Inferior parietal cortex (tissue), 1 donor: ENCODE results near the gene SDR42E1.
"Not testable (repeated sequence)": the region's sequence is repeated elsewhere in the genome, so short reads cannot be mapped to it uniquely, and the experiment has no call there.

ENCODE experiments used
- DNase-seq: peaks from one replicate; pipeline ENCODE4 v3.0.0-alpha.2; 2016; ENCODE audit errors: extremely low spot score

SDR42E1 gene

DNA sequence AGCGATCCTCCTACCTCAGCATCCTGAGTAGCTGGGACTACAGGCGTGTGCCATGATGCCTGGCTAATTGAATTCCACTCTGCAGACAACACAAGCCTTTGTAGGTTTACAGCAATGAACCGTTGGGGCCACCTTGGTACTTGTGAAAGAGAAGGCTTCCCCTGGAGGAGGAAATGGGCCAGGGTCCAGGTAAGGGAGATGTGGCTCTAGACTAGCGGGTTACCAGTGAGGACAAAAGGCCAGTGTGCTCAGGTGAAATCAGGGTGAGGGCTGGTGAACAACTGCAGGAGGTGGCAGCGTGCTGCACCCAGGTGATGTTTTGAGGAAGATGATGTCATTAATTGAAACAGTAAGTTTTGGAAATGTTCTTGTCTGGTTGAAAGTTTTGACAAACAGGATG, 6.7 kb downstream of the SDR42E1 start:
- DNase-seq = no peak

DNA sequence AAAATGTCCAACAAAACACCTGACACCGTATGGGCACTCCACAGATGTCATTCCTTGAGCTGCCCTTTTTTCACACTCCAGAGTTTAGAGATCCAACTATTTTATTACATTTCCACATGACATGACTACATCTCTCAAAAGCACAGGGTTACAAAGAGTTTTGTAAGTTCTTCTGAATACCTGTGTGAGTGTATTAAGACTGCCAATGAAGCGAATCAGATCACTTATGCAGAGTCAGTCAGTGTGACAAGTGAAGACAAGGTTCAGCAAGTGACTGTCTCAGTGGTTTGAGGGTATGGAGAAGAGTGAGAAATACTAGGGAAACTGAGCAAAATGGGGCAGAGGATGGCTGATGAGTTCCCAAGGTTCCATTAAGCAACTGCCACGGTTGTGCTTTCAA, 8.4 kb downstream of the SDR42E1 start:
- DNase-seq = no peak

DNA sequence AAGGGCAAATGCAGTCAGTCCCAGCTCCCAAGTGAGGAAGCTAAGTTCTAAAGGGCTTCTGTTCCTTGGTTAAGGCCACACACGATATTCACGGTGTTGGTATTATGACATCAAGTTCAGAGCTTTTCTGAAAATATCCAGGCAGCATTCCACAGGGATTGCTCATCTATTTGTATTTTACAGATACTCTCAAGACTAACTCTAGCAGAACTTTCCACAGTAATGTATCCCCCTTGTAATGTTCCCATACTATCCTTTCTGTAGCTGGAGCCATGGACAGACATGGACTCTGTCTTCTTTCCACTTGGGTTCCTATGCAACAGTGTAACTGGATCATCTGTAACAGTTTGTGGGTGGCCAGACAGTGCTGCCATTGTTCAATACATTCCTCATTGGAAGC, 13.5 kb downstream of the SDR42E1 start:
- DNase-seq = no peak

DNA sequence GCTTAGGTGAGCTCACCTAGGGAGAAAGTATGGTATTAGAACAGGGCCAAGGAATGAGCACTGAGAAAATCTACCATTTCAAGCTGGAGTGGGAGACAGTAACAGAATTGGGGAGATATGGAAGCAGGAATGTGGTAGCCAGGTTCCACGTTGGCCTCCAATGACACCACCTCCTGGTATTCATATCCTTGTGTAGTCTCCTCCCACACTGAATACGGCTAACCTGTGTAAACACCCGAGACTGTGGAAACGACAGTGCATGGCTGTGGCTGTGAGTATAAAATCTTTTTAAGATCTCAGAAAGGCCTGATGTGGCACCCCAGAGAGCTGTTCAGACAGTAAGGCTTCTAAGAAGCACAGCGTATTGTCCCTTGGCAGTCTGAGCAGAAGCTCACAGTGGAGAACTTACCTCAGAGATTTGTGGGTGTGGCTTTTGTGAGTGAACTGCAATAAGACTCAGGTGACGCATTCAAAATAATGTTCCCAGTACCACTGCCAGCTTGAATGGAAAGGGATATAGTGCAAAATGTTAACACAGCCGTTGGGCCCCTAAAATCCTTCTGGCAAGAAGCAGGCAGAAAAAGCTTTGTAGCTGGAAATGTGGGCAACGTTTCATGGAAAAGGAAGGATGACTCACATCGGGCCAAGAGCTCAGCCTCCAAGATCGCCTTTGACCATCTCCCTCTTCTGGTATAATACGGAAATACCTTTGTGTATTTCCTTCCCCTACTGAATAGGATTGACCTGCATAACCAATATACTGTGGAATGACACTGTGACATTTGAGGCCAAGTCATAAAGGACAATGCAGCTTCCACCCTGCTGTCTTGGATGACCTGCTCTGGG, 14.4 kb downstream of the SDR42E1 start:
- no peak for DNase-seq

DNA sequence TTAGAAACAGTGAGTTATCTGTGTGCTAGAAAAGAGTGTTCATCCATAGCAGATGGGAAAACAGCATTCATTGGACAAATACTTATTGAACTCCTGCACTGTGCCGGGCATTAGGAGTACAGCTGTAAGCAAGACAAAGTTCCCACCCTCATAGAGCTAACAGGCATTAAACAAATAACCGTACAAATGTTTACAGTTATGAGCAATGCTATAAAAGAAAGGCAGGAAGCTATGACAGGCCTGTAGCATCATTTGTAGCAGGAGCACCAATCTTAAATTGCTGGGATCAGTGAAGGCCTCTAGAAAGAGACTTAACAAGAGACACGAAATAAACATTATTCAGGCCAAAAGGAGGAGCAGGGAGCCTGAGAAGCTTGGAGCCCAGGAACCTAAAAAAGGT, 15.6 kb downstream of the SDR42E1 start:
- DNase-seq = no peak

DNA sequence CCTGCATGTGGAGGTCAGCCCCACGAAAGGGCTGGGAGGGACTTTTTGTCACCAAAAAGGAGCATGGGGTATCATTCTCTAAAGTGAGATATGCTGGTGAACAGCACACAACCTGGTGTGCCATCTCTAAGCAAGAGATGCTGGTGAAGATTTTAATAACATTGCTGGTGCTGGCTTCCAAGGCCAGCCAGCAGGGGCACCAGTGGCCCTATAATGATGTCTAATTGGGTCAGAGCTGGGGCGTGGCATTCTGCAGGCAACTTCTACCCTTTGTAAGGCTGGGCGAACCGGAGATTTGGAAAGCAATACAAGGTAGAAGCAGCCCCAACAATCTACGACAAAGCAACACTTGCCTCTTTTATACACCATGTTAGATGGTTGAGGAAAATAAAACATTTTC, 16.8 kb downstream of the SDR42E1 start:
- no peak for DNase-seq

DNA sequence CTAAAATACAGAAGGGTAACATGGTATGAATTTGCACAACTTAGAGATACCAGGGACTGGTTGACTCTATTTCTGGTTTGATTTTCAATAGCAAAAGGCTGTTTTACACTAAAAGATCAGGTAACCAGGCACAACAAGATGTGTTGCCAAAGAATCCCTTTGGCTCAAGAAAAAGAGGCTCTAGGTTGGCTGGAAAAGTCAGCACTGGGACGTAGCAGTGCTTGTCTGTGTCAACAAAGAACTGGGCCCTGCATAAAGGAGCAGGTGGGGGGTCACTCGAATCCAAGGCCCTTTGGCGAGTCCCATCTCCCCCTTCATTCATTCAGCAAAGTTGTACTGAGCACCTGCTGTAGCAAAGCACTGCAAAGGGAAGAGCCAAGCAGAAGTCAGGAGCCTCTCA, 18.4 kb downstream of the SDR42E1 start:
- DNase-seq = no peak

DNA sequence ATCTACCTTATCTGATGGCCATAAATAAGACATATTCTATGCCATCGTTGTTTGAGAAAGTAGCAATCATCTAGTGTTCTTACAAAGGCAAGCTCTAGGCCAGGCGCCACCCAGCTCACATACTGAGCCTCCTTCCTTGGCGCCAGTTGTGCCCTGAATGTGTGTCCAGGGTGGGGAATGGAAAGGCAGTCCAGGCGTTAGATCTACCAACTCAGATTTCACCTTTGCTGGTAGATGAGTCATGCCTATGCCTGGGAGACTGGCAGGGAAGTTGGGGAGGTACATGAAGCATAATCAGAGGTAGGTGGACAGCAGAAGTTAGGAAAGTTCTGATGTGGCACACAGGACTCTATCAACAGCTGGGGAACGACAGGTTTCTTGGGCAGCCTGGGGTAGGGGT, 23.6 kb downstream of the SDR42E1 start:
- DNase-seq = no peak

DNA sequence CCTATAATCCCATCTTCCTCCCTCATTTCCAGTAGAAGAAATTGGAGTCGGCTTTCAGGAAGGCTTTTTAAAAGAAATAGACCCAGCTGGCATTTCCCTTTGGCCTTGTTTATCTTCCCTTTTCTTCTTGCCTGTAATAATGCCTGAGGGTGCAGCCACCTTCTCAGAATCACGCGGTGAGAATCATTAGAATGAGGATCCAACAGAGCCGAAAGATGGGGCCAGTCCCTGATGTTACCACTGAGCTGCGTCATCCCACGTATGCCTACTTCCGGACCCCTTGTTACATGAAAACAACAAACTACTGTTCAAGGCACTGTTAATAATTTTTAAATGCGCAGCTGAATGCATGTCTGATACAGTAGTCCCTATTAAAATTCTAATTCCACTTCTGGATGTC, 24.1 kb downstream of the SDR42E1 start:
- no peak for DNase-seq

DNA sequence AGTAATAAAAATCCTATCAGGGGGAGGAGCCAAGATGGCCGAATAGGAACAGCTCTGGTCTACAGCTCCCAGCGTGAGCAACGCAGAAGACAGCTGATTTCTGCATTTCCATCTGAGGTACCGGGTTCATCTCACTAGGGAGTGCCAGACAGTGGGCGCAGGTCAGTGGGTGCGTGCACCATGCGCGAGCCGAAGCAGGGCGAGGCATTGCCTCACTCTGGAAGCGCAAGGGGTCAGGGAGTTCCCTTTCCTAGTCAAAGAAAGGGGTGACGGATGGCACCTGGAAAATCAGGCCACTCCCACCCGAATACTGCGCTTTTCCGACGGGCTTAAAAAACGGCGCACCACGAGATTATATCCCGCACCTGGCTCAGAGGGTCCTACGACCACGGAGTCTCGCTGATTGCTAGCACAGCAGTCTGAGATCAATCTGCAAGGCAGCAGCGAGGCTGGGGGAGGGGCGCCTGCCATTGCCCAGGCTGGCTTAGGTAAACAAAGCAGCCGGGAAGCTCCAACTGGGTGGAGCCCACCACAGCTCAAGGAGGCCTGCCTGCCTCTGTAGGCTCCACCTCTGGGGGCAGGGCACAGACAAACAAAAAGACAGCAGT, 33.8 kb downstream of the SDR42E1 start:
- DNase-seq = not testable (repeated sequence)

DNA sequence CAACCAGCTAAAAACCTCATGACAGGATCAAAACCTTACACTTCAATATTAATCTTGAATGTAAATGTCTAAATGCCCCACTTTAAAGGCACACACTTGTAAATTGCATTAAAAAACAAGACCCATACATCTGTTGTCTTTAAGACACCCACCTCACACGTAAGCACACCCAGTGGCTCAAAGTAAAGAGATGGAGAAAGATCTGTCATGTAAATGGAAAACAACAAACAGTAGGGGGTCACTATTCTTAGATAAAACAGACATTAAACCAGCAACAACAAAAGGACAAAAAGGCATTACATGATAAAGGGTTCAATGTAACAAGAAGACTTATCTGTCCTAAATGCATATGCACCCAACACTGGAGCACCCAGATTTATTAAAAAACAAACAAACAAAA, 35.6 kb downstream of the SDR42E1 start:
- no peak for DNase-seq

DNA sequence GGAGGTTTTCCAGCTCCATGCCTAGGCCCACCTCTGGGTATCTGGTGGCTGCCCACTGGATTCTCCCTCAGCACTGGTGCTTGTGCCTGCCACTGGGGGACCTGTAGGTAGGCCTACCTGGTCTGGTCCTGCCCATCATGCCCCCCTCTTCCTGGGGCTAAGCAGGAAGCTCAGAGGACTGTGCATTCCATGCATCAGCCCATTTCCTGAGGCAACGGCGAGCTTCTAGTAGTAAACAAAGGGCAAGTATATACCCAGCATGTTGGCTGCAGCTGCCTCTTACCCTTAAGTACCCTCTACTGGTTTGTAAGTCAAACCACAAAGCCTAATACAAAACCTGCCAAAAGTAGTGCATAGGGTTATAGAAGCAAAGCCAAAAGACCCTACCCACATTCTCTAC, 37.5 kb downstream of the SDR42E1 start:
- no peak for DNase-seq

DNA sequence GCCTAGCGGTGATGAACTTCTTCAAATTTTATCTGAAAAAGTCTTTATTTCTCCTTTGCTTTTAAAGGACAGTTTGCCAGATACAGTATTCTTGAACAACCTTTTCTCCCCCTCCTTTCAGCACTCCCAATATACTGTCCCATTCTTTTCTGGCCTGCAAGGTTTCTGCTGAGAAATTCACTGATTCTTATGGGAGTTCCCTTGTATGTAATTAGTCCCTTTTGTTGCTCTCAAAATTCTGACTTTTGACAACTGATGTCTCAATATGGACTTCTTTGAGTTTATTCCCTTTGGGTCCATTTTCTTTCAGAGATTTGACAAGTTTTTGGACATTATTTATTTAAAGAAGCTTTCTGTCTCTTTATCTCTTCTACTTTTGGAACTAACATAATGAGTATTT, 39.4 kb downstream of the SDR42E1 start:
- no peak for DNase-seq

DNA sequence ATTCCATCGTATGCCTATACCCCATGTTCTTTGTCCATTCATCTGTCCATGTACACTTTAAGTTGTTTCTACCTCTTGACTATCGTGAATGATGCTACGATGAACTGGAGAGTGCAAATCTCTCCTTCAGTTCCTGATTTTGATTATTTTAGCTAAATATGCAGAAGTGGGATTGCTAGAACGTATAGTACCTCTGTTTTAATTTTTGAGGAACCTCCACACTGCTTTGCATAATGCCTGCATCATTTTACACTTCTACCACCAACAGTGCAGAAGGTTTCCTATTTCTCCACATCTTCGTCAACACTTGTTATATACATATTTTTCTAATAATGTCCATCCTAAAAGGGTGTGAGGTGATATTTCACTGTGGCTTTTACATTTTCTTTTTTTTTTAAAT, 43.9 kb downstream of the SDR42E1 start:
- DNase-seq = no peak

DNA sequence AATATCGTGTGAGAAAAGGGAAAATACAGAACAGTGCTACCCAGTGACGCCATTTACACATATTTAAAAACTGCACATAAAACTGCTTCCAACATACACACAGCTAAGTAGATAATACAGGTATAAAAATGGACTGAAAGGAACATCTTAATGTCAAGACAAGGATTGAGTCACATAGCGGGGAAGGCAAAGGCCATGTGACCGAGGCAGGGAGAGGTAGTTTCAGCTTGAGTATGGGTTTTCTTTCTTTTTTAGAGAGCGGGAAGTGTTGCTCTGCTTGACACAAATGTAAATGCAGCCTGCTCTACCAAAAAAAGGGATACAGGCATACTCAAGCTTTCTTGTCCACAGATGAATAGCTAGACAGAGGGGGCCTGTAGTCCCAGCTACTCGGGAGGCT, 46.5 kb downstream of the SDR42E1 start:
- DNase-seq = no peak

DNA sequence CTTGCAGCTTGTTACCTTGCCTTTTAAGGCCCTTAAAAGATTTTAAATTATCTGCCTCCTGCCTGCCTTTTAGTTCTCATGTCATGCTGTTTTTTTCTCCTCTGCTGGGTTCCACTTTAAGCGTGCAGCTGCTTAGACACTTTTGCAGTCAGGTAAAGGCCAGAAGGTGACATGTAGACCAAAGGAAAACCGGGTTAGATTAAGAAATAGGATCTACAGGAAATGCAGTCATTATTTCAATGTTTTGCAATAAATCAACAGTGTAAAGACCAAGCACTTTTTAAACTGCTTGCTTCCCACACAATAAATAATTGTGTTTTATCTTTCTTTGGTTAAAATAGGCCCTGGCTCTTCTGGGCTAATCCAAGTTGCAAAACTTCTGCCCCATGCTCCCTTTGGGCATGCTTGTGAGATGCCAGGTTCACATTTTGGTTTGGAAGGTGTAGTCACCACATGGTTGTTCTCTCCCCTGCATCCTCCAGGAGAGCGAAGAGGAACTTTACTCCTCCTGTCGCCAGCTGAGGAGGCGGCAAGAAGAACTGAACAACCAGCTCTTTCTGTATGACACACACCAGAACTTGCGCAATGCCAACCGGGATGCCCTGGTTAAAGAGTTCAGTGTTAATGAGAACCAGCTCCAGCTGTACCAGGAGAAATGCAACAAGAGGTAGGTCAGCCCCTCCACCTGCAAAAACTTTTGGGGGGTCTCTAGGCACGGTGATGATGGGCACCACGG, 54.9 kb downstream of the SDR42E1 start:
- no peak for DNase-seq

DNA sequence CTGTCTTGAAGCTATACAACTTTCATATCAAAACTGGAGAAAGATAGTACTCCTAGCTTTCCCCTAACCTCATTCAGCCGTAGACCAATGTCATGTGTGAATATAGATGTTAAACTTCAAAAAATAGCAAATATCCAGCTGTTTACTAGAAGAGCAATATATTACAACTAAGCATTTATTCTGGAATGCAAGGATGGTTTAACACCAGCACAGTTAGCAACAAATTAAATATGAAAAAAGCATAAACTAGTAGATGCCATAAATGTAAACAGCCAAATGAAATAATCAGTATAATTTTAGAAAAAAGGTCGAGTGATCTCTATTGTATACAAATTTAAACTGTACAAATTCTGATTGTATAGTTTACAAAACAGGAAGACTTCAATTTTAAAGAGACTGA, 59.7 kb downstream of the SDR42E1 start:
- DNase-seq = no peak

DNA sequence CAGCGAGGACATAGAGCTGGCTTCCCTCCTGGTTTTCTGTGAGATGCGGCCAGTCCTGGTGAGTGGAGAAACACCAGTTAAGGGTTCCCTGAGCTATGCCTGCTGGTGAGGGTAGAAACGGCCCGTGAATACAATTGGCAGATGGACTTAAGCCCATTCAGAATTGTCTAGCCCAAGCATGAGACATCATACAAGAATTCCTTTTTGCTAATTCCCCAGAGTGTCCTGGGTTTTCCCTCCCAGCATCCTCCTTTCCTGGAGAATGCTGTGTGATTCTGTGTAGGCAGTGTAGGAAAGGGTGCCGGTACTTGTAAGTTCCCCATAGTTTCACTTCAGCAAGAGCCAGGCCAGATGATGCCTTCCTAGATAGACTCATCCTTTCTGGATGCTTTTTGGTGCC, 65.1 kb downstream of the SDR42E1 start:
- no peak for DNase-seq

DNA sequence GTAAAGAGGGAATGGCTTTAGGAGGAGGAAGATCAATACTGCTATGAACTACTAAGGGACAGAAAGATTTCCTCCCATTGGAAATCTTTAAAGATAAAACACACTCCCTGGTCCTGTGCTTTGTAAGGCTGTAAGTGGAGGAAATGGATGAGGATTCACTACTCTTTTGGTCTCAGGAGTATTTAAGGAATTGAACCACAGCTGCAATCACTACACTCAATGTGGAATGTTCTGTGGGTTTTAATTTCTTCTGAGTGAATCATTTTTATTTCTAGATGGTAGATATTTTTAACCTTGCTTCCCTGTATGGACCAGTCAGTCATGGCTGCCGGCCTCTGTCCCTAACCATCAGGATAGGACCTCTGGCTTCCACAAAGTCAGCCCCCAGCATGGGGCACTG, 65.6 kb downstream of the SDR42E1 start:
- no peak for DNase-seq

DNA sequence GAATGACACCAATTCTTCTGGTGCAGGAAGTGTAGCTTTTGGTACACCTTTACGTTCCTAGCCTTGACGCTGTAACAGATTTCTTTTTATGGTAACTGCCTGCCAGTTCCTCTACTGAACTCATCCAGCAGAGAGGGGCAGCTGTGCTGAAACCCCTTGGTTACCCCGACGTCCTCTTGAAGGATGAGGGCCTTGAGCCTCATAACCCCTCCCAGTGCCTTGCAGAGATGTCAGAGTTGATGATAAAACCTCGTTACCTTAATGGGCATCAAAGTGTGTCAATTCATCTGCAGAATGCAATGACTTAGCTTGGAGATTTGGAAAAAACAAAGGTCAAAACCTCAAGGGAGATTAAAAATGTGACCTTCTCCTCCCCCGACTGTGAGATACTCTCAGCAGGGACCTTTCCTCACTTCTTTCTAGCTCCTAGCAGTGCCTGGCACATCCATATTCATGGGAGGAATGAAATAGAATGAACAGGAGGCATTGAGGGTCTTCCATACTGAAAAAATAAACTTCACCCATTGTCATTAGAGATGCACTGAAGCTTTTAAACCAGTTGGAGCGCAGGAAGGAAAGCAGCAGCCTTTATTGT, 69.2 kb downstream of the SDR42E1 start:
- DNase-seq = no peak

DNA sequence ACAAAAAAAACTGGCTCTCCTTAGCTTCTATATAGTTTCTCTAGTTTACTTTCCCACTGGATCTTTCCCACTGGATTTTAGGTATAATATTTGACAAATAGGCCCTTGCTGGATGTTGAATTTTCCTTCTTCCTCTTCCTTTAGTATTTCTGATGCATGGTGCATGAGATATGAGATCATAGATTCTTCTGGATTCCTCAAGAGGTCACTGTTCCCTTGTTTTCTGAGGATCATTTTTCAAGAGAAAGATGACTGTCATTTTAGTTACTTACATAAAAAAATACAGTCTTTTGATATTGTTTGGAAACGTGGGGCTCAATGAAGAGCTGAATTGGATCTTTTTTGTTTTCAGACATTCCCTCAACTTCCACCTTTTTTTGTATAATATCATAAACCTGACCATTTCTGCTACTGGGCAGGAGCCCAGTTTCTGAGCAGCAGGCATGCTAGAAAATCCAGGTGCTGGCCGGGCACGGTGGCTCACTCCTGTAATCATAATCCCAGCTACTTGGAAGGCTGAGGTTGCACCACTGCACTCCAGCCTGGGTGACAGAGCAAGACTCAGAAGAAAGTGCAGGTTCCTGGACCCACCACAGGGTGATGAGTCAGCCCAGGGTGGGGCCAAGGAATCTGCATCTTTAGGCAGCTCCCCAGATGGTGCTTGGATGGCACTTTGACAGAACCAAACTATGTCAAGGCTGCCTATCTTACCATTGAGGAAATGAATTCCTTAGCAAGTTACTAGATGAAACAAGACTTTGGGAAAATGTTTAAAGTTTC, 70.3 kb downstream of the SDR42E1 start:
- peak; percentile 51 for DNase-seq
